ENCODE measurements around the gene SGPL1.

The SGPL1 gene

DNA sequence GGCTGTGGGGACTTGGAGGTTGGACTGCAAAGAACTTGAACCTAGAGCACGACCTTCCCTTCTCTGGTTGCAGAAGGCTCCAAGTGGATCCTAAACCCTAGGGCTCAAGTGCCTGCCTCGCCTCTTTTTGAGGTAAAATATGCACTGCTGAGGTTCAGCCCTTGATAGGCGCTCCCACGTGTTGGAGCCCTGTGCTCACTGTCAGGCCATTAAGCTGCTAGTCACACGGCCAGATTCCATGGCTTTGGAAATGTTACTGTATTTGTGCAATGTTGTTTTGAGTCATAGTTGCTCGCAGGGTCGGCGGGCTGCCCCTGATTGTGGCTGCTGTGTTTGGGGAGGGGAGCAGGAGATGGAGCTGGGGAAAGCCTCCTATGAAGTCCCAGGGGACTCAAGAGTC, 112.4 kb downstream of the SGPL1 start:
- no peak for DNase-seq

DNA sequence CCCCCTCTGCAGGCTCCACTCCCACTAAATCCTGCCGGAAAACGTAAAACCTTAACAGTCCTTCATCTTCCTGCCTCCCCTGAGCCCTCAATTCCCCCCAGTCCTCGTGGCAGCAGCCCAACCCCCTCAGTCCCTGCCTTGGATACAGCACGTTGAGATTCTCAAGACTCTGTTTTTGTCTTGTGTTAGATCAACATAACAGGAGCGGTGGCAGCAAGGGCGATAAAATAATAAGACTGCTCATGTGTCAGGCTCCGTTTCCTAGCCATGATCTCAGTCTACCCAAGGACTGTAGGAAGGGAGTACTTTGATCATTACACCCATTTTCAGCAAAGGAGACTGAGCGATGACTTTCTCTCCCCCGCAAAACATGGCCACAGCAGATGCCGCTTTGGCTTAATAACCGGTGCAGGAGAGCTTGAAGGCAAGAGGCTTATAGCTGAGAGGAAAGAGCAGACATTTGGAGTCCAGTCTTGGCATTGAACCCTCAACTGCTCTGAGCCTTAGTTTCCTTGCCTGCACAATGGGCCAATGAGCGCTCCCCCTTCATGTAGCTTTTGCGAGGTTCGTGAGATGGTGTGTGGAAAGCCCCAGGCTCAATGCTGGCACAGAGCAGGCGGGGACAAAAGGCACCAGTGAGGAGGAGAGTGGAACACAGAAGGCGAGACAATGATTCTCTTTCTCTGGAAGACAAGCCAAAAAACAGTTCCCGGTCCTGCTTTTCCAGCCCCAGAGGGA, 114.7 kb downstream of the SGPL1 start:
- DNase-seq = no peak
